SK-N-SH (cell line): ENCODE results near the gene GLT8D1.

Source experiments
- EP300 ChIP-seq, 2 experiments: IDR thresholded peaks; 2 replicates each; pipeline versions ENCODE4 v1.4.0 to v1.6.1; 2012; ENCODE audit warnings: borderline replicate concordance in 1 of 2, low read depth in 1 of 2, low read length in 1 of 2
- SIN3A ChIP-seq: IDR thresholded peaks from 2 replicates; pipeline ENCODE4 v1.6.1; 2012; ENCODE audit warnings: low read depth, mild to moderate bottlenecking, low read length, moderate library complexity, borderline replicate concordance
- TF ChIP-seq, protein P1 (sequence below): fragments of 200-600 bp; sonication (generic); IDR thresholded peaks from 2 replicates; pipeline ENCODE4 v1.6.1; 2017; ENCODE audit warnings: antibody characterized with exemption, mild to moderate bottlenecking, moderate library complexity
- TF ChIP-seq, protein P2 (sequence below): IDR thresholded peaks from 2 replicates; pipeline ENCODE4; 2012

DNA sequence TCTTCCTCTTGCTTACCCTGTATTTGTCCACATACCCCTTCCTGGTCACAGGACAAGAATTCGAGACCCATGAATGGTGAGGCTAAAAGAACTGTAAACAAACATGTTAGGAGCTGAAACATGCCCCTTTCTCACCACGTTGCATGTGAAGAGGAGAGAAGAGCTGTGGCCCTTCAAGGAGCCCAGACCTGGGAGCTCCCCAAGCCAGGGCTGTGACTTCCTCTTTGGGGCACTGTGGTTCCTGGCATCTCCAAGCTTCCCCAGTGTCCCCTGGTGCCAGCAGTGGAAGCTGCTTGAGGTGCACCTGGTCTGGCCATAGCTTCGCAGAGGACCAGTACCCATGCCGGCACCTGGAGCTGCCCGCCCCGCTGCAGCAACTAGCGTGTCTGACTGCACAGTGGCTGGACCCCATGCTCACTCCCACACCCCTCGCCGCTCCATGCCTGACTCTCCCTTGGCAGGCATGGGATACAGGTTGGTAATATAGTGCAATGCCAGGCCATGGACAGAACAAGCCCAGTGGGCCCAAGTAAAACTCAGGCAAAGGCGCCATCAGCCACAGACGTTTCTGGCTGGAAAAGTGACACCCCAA is 10.2 kb upstream of the GLT8D1 start:
- TF ChIP-seq, protein P1, sequence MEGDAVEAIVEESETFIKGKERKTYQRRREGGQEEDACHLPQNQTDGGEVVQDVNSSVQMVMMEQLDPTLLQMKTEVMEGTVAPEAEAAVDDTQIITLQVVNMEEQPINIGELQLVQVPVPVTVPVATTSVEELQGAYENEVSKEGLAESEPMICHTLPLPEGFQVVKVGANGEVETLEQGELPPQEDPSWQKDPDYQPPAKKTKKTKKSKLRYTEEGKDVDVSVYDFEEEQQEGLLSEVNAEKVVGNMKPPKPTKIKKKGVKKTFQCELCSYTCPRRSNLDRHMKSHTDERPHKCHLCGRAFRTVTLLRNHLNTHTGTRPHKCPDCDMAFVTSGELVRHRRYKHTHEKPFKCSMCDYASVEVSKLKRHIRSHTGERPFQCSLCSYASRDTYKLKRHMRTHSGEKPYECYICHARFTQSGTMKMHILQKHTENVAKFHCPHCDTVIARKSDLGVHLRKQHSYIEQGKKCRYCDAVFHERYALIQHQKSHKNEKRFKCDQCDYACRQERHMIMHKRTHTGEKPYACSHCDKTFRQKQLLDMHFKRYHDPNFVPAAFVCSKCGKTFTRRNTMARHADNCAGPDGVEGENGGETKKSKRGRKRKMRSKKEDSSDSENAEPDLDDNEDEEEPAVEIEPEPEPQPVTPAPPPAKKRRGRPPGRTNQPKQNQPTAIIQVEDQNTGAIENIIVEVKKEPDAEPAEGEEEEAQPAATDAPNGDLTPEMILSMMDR = no peak
- TF ChIP-seq EP300 (IDR thresholded peaks at IDR 0.05; ENCODE audit: borderline replicate concordance in 1 of 2, low read depth in 1 of 2, low read length in 1 of 2) (no peak), SIN3A (no peak)
- TF ChIP-seq, protein P2, sequence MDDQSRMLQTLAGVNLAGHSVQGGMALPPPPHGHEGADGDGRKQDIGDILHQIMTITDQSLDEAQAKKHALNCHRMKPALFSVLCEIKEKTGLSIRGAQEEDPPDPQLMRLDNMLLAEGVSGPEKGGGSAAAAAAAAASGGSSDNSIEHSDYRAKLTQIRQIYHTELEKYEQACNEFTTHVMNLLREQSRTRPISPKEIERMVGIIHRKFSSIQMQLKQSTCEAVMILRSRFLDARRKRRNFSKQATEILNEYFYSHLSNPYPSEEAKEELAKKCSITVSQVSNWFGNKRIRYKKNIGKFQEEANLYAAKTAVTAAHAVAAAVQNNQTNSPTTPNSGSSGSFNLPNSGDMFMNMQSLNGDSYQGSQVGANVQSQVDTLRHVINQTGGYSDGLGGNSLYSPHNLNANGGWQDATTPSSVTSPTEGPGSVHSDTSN = no peak
